ENCODE data around the gene CCR9.

The CCR9 gene

DNA sequence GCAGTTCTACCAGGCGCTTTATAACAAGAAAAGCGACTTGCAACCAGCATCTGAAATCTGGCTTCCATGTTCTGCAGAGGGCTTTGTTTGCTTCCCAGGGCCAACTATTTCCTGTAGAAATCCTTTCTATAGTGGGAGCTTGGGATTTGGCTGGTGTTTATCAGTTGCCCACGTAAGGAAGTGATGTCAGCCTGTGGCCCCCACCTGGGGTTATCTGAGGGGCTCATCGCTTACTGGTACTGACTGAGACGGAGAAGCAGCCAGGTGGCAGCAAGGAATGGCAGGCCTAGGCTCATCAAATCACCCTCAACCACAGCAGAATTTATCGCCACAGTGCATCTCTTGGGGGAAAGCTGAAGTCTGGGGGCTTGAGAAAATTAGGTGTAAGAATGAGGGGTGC is 14.6 kb upstream of the CCR9 start:
- Histone ChIP-seq H3K4me3 (ENCODE audit: low read depth, low read length) (no peak overlapping the region), H3K4me1 (no peaks in the 10 kb centered on the region), H2AFZ (no peak overlapping the region), H3K4me2 (ENCODE audit: low read length) (no peak overlapping the region), H3K9me3 (ENCODE audit: control insufficient read depth, low read length) (no peaks in the 10 kb centered on the region), H3K79me2 (no peaks in the 10 kb centered on the region), H3K9ac (no peak overlapping the region), H3K36me3 (ENCODE audit: control insufficient read depth, insufficient read depth, low read length) (no peaks in the 10 kb centered on the region), H3K27me3 (ENCODE audit: control insufficient read depth, insufficient read depth, low read length) (no peaks in the 10 kb centered on the region), H3K27ac (no peak overlapping the region)
- TF ChIP-seq CTCF (IDR thresholded peaks at IDR 0.05), result no peak

DNA sequence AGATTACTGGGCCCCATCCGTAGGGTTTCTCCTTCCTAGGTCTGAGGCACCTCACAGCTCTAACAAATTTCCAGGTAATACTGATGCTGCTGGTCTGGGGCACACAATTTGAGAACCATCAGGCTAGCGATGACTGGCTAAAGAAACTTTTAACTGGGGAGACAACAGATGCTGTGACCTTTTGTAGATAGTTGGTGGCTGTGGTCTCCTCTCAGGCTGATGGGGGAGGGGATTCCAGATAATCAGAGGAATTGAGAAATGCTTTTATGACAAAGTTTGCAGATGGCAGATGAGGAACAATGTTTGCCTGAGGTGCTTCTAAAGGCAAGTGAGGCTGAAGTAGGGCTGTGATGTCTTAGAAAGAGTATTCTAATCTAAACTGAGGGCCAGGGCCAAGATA is 13.8 kb upstream of the CCR9 start:
- Histone ChIP-seq H3K27me3 (ENCODE audit: control insufficient read depth, insufficient read depth, low read length) (no peaks in the 10 kb centered on the region), H3K27ac (no peak overlapping the region), H3K79me2 (no peaks in the 10 kb centered on the region), H3K9ac (no peak overlapping the region), H3K4me2 (ENCODE audit: low read length) (no peak overlapping the region), H3K9me3 (ENCODE audit: control insufficient read depth, low read length) (no peaks in the 10 kb centered on the region), H3K4me1 (no peaks in the 10 kb centered on the region), H3K4me3 (ENCODE audit: low read depth, low read length) (no peak overlapping the region), H2AFZ (no peak overlapping the region), H3K36me3 (ENCODE audit: control insufficient read depth, insufficient read depth, low read length) (no peaks in the 10 kb centered on the region)
- no peak for TF ChIP-seq CTCF (IDR thresholded peaks at IDR 0.05)

GRCh38 chr3:45873036-45873435 is 13.3 kb upstream of the CCR9 start:
- Histone ChIP-seq H3K27ac (no peak overlapping the region), H3K4me2 (ENCODE audit: low read length) (no peak overlapping the region), H3K36me3 (ENCODE audit: control insufficient read depth, insufficient read depth, low read length) (no peaks in the 10 kb centered on the region), H3K9me3 (ENCODE audit: control insufficient read depth, low read length) (no peaks in the 10 kb centered on the region), H3K27me3 (ENCODE audit: control insufficient read depth, insufficient read depth, low read length) (no peaks in the 10 kb centered on the region), H3K79me2 (no peaks in the 10 kb centered on the region), H3K9ac (no peak overlapping the region), H3K4me1 (no peaks in the 10 kb centered on the region), H2AFZ (no peak overlapping the region), H3K4me3 (ENCODE audit: low read depth, low read length) (no peak overlapping the region)
- no peak for TF ChIP-seq CTCF (IDR thresholded peaks at IDR 0.05)

DNA sequence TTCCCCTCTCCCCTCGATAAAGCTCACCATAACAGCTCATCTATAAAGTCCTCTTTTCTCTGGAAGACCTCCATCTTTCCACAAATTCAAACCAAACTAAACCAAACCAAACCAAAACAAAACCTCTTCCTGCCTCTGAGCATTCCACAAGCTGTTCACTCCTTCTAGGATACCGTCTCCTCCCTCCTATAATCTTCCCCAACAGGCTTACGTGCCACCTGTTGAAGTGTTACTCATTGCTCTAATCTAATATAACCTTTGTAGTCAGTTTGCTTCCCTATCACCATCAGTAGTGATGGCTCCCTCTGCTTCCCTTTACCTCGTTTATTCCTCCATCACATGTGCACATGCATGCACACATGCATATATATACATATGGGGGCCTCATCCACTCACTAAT is 12.7 kb upstream of the CCR9 start:
- H3K4me1 ChIP-seq, result no peaks in the 10 kb centered on the region
- TF ChIP-seq CTCF (IDR thresholded peaks at IDR 0.05), result no peak
- H3K9me3 ChIP-seq (ENCODE audit: control insufficient read depth, low read length), result no peaks in the 10 kb centered on the region
- no peaks in the 10 kb centered on the region for H3K36me3 ChIP-seq (ENCODE audit: control insufficient read depth, insufficient read depth, low read length)
- H3K4me2 ChIP-seq (ENCODE audit: low read length), result no peak overlapping the region
- H3K79me2 ChIP-seq, result no peaks in the 10 kb centered on the region
- no peaks in the 10 kb centered on the region for H3K27me3 ChIP-seq (ENCODE audit: control insufficient read depth, insufficient read depth, low read length)
- no peak overlapping the region for H3K9ac ChIP-seq
- H3K4me3 ChIP-seq (ENCODE audit: low read depth, low read length), result no peak overlapping the region
- no peak overlapping the region for H2AFZ ChIP-seq
- H3K27ac ChIP-seq, result no peak overlapping the region

DNA sequence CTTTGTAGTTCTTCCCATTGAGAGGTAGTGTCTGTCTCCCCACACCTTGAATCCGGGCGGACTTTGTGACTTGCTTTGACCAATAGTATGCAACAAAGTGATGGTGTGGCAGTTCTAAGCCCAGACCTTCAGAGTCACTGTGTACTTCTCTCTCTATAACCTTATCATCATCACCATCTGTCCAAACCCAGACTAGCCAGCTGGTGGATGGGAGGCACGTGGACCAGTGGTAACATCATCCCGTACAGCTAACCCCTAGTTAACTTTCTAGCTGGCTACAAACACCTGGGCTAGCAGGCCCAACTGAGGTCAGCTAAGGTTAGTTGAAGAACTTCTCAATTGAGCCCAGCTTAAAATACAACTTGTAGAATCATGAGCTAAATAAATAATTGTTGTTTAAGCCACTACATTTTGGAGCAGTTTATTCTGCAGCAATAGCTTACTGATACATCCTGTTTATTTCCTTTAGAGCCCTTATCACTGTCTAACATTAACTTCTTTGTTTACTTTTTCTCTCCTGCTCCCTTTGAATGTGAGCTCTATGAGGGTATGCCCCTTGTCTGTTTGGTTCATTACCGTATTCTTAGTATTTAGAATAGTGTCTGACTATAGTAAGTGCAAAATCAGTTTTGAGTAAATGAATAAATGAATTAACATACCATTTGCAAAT is 11.5 kb upstream of the CCR9 start:
- H3K4me2 ChIP-seq (ENCODE audit: low read length), result no peak overlapping the region
- no peaks in the 10 kb centered on the region for H3K27me3 ChIP-seq (ENCODE audit: control insufficient read depth, insufficient read depth, low read length)
- H3K79me2 ChIP-seq, result no peaks in the 10 kb centered on the region
- no peaks in the 10 kb centered on the region for H3K4me1 ChIP-seq
- TF ChIP-seq CTCF (IDR thresholded peaks at IDR 0.05), result no peak
- no peaks in the 10 kb centered on the region for H3K9me3 ChIP-seq (ENCODE audit: control insufficient read depth, low read length)
- no peak overlapping the region for H2AFZ ChIP-seq
- no peaks in the 10 kb centered on the region for H3K36me3 ChIP-seq (ENCODE audit: control insufficient read depth, insufficient read depth, low read length)
- no peak overlapping the region for H3K9ac ChIP-seq
- no peak overlapping the region for H3K27ac ChIP-seq
- H3K4me3 ChIP-seq (ENCODE audit: low read depth, low read length), result no peak overlapping the region
